Measurements from ENCODE around the gene CHRFAM7A.
"Not testable (repeated sequence)": the region's sequence is repeated elsewhere in the genome, so short reads cannot be mapped to it uniquely, and the experiment has no call there.

DNA sequence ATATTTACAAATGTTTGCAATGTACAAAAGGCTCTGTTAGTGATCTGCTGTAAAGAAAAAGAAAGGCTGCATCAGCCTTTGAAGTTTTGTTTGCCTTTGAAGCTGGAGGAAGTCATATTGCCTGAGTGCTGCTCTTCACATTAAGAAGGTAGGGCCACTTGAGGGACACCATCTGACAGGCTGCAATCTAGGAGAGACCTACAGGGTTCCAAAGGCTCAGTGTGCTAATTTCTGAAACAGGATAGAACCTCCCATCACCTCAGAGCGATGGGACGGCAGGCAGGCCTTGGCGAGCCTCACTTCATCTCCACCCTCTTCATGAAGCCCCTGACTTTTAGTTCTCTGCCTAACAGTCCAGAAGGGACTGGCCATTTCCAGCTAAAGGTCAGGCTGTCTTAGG, 77.6 kb downstream of the CHRFAM7A start:
- not testable (repeated sequence) for TF ChIP-seq CTCF (IDR thresholded peaks at IDR 0.05; ENCODE audit: poor library complexity, severe bottlenecking); EZH2 (IDR thresholded peaks at IDR 0.05; ENCODE audit: borderline replicate concordance, insufficient read depth, low read length, poor library complexity, severe bottlenecking)

Data from neural cell (in vitro differentiated cells).